Measurements from ENCODE around the gene SLC5A1. TPM values are rescaled to one million over a fixed set of nuclear protein-coding genes. Genes with fewer than 3 reads are reported as not detected.
"Not testable (repeated sequence)": the region's sequence is repeated elsewhere in the genome, so short reads cannot be mapped to it uniquely, and the experiment has no call there.

Gene SLC5A1
- total and polyA plus RNA-seq, 2 donors (not counting 1 experiment from before 2014, with no cell fraction given), result not detected

GRCh38 chr22:32157632-32158031, 114.6 kb downstream of the SLC5A1 start:
- peaks cover 17% of the 10 kb centered on the region for H3K27me3 Mint-ChIP-seq
- H3K27ac ChIP-seq (ENCODE audit: low read length in 2 of 2); ATAC-seq (ENCODE audit: low read depth); intact Hi-C loops (cut with micrococcal nuclease); H3K4me3 Mint-ChIP-seq; H3K4me2 ChIP-seq (replicated peaks; ENCODE audit: low read depth, low read length, poor library complexity, severe bottlenecking); H3K9me3 ChIP-seq (ENCODE audit: control extremely low read depth in 1 of 3, control insufficient read depth in 2 of 3, insufficient read depth in 1 of 3, low read length in 2 of 3); H2AFZ ChIP-seq (ENCODE audit: insufficient read depth, low read depth, low read length, poor library complexity, severe bottlenecking); H3K79me2 ChIP-seq (ENCODE audit: control insufficient read depth, insufficient read depth, low read length); H4K20me1 ChIP-seq (ENCODE audit: control insufficient read depth, insufficient read depth, low read length, poor library complexity, severe bottlenecking); H3K27me3 ChIP-seq (replicated peaks in 1 of 4; ENCODE audit: control extremely low read depth in 1 of 4, control insufficient read depth in 3 of 4, insufficient read depth in 4 of 4, low read length in 3 of 4); H3K9ac ChIP-seq (ENCODE audit: low read length); H3K4me1 ChIP-seq (ENCODE audit: control insufficient read depth in 2 of 2, insufficient read depth in 2 of 2, low read length in 2 of 2); H3K36me3 ChIP-seq (replicated peaks in 1 of 2; ENCODE audit: control extremely low read depth in 1 of 2, control insufficient read depth in 1 of 2, extremely low read depth in 1 of 2, insufficient read depth in 2 of 2, low read length in 1 of 2); DNase-seq; H3K9me3 Mint-ChIP-seq (ENCODE audit: insufficient read depth); H3K4me3 ChIP-seq (ENCODE audit: control extremely low read depth in 1 of 5, extremely low read depth in 1 of 5, insufficient read depth in 1 of 5, low read depth in 2 of 5, low read length in 4 of 5); H3K27ac Mint-ChIP-seq; CTCF ChIA-PET; H3K4me1 Mint-ChIP-seq; POLR2A ChIA-PET: not testable (repeated sequence)
- no CpG with 5 or more reads among the region's 5 CpGs for WGBS (ENCODE audit: insufficient coverage)

- no peak within 1 kb of the TSS for H3K27ac ChIP-seq (ENCODE audit: low read length in 2 of 2)
- TF ChIP-seq EZH2 (IDR thresholded peaks at IDR 0.05; ENCODE audit: borderline replicate concordance, insufficient read depth, low read depth, low read length, poor library complexity, severe bottlenecking) (no peak), CTCF (IDR thresholded peaks at IDR 0.05) (no peak)
- no peaks in the 10 kb centered on the region for H3K36me3 ChIP-seq (replicated peaks in 1 of 2; ENCODE audit: control extremely low read depth in 1 of 2, control insufficient read depth in 1 of 2, extremely low read depth in 1 of 2, insufficient read depth in 2 of 2, low read length in 1 of 2)
- ATAC-seq (ENCODE audit: low read depth), result no peak
- no peak within 1 kb of the TSS for H3K4me2 ChIP-seq (replicated peaks; ENCODE audit: low read depth, low read length, poor library complexity, severe bottlenecking)
- peaks cover 0 to 2% (median 0%) of the 10 kb centered on the region in 4 experiments for H3K27me3 ChIP-seq (replicated peaks in 1 of 4; ENCODE audit: control extremely low read depth in 1 of 4, control insufficient read depth in 3 of 4, insufficient read depth in 4 of 4, low read length in 3 of 4)
- no peaks in the 10 kb centered on the region for H3K79me2 ChIP-seq (ENCODE audit: control insufficient read depth, insufficient read depth, low read length)
- no peak within 1 kb of the TSS for H2AFZ ChIP-seq (ENCODE audit: insufficient read depth, low read depth, low read length, poor library complexity, severe bottlenecking)
- H3K4me3 ChIP-seq (ENCODE audit: control extremely low read depth in 1 of 5, extremely low read depth in 1 of 5, insufficient read depth in 1 of 5, low read depth in 2 of 5, low read length in 4 of 5), result no peak within 1 kb of the TSS
- no peaks in the 10 kb centered on the region for H3K4me1 ChIP-seq (ENCODE audit: control insufficient read depth in 2 of 2, insufficient read depth in 2 of 2, low read length in 2 of 2)
- 87% methylated on average over 11 of the region's 12 CpGs for WGBS (ENCODE audit: insufficient coverage)
- Mint-ChIP-seq H3K27ac (no peak within 1 kb of the TSS), H3K4me3 (no peak within 1 kb of the TSS), H3K9me3 (ENCODE audit: insufficient read depth) (no peaks in the 10 kb centered on the region), H3K27me3 (peaks cover 25% of the 10 kb centered on the region), H3K4me1 (no peaks in the 10 kb centered on the region)
- H3K9me3 ChIP-seq (ENCODE audit: control extremely low read depth in 1 of 3, control insufficient read depth in 2 of 3, insufficient read depth in 1 of 3, low read length in 2 of 3), result no peaks in the 10 kb centered on the region
- H4K20me1 ChIP-seq (ENCODE audit: control insufficient read depth, insufficient read depth, low read length, poor library complexity, severe bottlenecking), result no peaks in the 10 kb centered on the region
- ChIA-PET POLR2A (no interaction called here), CTCF (no interaction called here)
- H3K9ac ChIP-seq (ENCODE audit: low read length), result no peak within 1 kb of the TSS
- no peak for DNase-seq
- intact Hi-C loops (cut with micrococcal nuclease), result no loop called here
Observed at GRCh38 chr22:32158712-32159533, 115.9 kb downstream of the SLC5A1 start, which contains the start of gene C22orf42. Gene C22orf42 (minus strand): TSS chr22:32159303. CDS start chr22:32159215, 88 bp downstream.

GRCh38 chr22:32160411-32160810, 117.3 kb downstream of the SLC5A1 start:
- H4K20me1 ChIP-seq (ENCODE audit: control insufficient read depth, insufficient read depth, low read length, poor library complexity, severe bottlenecking); intact Hi-C loops (cut with micrococcal nuclease); CTCF ChIA-PET; H2AFZ ChIP-seq (ENCODE audit: insufficient read depth, low read depth, low read length, poor library complexity, severe bottlenecking); POLR2A ChIA-PET; H3K27me3 ChIP-seq (replicated peaks in 1 of 4; ENCODE audit: control extremely low read depth in 1 of 4, control insufficient read depth in 3 of 4, insufficient read depth in 4 of 4, low read length in 3 of 4); H3K4me1 Mint-ChIP-seq; H3K79me2 ChIP-seq (ENCODE audit: control insufficient read depth, insufficient read depth, low read length); H3K4me3 ChIP-seq (ENCODE audit: control extremely low read depth in 1 of 5, extremely low read depth in 1 of 5, insufficient read depth in 1 of 5, low read depth in 2 of 5, low read length in 4 of 5); H3K4me3 Mint-ChIP-seq; H3K36me3 ChIP-seq (replicated peaks in 1 of 2; ENCODE audit: control extremely low read depth in 1 of 2, control insufficient read depth in 1 of 2, extremely low read depth in 1 of 2, insufficient read depth in 2 of 2, low read length in 1 of 2); H3K27ac ChIP-seq (ENCODE audit: low read length in 2 of 2); H3K9me3 Mint-ChIP-seq (ENCODE audit: insufficient read depth); ATAC-seq (ENCODE audit: low read depth); DNase-seq; H3K4me2 ChIP-seq (replicated peaks; ENCODE audit: low read depth, low read length, poor library complexity, severe bottlenecking); H3K9ac ChIP-seq (ENCODE audit: low read length); H3K9me3 ChIP-seq (ENCODE audit: control extremely low read depth in 1 of 3, control insufficient read depth in 2 of 3, insufficient read depth in 1 of 3, low read length in 2 of 3); H3K4me1 ChIP-seq (ENCODE audit: control insufficient read depth in 2 of 2, insufficient read depth in 2 of 2, low read length in 2 of 2); H3K27ac Mint-ChIP-seq: not testable (repeated sequence)
- peaks cover 22% of the 10 kb centered on the region for H3K27me3 Mint-ChIP-seq
- WGBS (ENCODE audit: insufficient coverage), result 94% methylated on average over 4 of the region's 5 CpGs
